ENCODE data around the gene DUSP1. TPM values are rescaled to one million over a fixed set of nuclear protein-coding genes. Genes with fewer than 3 reads are reported as not detected.
A peak's percentile ranks its signal among the peaks of the same experiment; 100 is the strongest.

DUSP1 gene
- total and polyA plus RNA-seq, 2 of the 4 experiments (the other 2 are of a cell fraction), result 304 to 467 TPM

DNA sequence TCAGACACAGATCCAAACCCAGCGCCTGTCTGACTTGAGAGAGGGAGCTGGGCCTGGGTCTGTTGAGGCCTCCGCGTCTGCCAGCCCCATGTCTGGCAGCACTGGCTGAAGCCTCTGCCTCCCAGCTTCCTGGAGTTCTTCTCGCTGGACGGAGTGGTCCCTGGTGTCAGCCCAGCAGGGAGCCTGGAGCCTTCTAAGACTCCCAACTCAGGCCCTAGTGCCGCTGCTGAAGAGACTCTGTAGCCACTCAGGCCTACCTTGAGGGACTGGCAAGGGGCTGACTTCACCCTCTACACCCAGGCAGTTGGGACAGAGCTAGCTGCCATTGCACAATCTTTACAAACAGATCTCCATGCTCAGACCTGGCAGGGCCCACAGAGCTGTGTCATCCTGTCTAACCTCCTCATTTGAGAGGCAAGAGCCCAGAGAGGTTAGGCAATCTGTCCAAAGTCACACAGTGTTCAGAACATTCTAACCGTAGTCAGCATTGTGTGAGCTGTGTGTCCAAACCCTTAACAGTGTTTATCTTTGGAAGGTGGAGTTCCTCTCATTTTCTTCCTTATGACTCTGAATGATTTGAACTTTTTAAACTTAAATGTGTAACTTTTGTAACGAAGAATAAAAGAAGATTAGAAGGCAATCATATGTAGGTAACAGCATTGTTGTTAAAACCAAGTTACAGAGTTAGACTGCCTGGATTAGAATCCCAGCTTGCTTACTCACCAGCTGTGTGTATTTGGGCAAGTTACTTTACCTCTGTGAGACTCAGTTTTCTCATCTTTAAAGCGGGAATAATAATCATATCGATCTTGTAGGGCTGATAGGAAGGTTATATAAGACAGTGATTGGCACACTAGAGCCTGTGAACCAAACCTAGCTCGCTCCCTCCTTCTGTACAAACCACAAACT, 4.6 kb upstream of the DUSP1 start:
- Histone ChIP-seq H3K36me3 (ENCODE audit: control insufficient read depth, insufficient read depth, low read length) (no peaks in the 10 kb centered on the region), H3K9me3 (ENCODE audit: control insufficient read depth, insufficient read depth, low read length) (no peaks in the 10 kb centered on the region), H4K8ac (ENCODE audit: low read depth in 2 of 2, low read length in 2 of 2) (peak overlapping the region; percentile 14 to 53), H4K91ac (ENCODE audit: insufficient read depth, low read depth, low read length) (peak overlapping the region; percentile 99), H2BK15ac (ENCODE audit: low read depth, low read length) (peak overlapping the region; percentile 96), H2AFZ (replicated peaks; ENCODE audit: low read length, poor library complexity) (peak overlapping the region; percentile 18), H3K27me3 (ENCODE audit: control insufficient read depth, insufficient read depth, low read length) (no peaks in the 10 kb centered on the region), H4K20me1 (ENCODE audit: insufficient read depth, low read length) (peaks cover 4% of the 10 kb centered on the region), H3K9me1 (ENCODE audit: insufficient read depth, low read length) (peaks cover 21% of the 10 kb centered on the region), H3K79me1 (ENCODE audit: low read depth in 1 of 2, low read length in 2 of 2) (peaks cover 10 to 31% of the 10 kb centered on the region in 2 experiments), H3K4me3 (ENCODE audit: insufficient read depth, low read depth, low read length) (no peak overlapping the region), H3K4me1 (ENCODE audit: control insufficient read depth, insufficient read depth, low read length) (peaks cover 27% of the 10 kb centered on the region), H3K14ac (replicated peaks; ENCODE audit: low read depth, low read length) (peak overlapping the region; percentile 10), H3K9ac (ENCODE audit: low read depth, low read length) (peak overlapping the region; percentile 10; the same call in 1 of the 2 replicates), H3K23ac (ENCODE audit: low read depth, low read length) (peak overlapping the region; percentile 32; the same call in 1 of the 2 replicates), H3K27ac (ENCODE audit: insufficient read depth, low read length) (peak overlapping the region; percentile 90), H2BK5ac (ENCODE audit: low read depth, low read length, poor library complexity, severe bottlenecking) (peak overlapping the region; percentile 99), H4K5ac (ENCODE audit: low read depth, low read length) (peak overlapping the region; percentile 2), H2AK5ac (ENCODE audit: low read depth, low read length) (peak overlapping the region; percentile 99), H3K4me2 (ENCODE audit: low read depth, low read length) (no peak overlapping the region), H3K56ac (ENCODE audit: extremely low read depth, insufficient read depth, low read length) (no peak overlapping the region), H2BK120ac (ENCODE audit: low read depth, low read length) (peak overlapping the region; percentile 96), H3K18ac (ENCODE audit: low read depth, low read length) (peak overlapping the region; percentile 20), H3K4ac (ENCODE audit: low read depth, low read length) (peak overlapping the region; percentile 98), H2BK20ac (ENCODE audit: low read depth, low read length) (peak overlapping the region; percentile 75), H2AK9ac (replicated peaks; ENCODE audit: low read depth, low read length, poor library complexity) (peak overlapping the region; percentile 88)
- no TSS peak for BruUV-seq (replicated peaks)
- in situ Hi-C loops (cut with MboI; ENCODE audit: low sequenced_read_pairs) (loop anchor here (10.0 kb wide), 1 partner anchor 129 kb away; no protein-coding TSS in a partner anchor), intact Hi-C loops (cut with micrococcal nuclease) (no loop called here), dilution Hi-C loops (cut with HindIII; ENCODE audit: low sequenced_read_pairs, unreplicated experiment) (no loop called here)
- 85% methylated on average over 4 of the region's 11 CpGs; no CpG with 5 or more reads in 1 of the 2 experiments for WGBS, 2 experiments (ENCODE audit: extremely low coverage in 2 of 2, insufficient read length in 1 of 2)
- CTCF ChIA-PET, result no interaction called here
- ATAC-seq (ENCODE audit: low read depth) (no peak), DNase-seq (peak; percentile 90)
- POLR2A ChIA-PET (ENCODE audit: unreplicated experiment), result no interaction called here
- TF ChIP-seq FOS (IDR thresholded peaks at IDR 0.05; ENCODE audit: low read depth, low read length), result peak; percentile 35; the same call in 1 of the 2 replicates
- no peak for TF ChIP-seq MXI1 (IDR thresholded peaks at IDR 0.05; ENCODE audit: borderline replicate concordance, low read depth, low read length)
- TF ChIP-seq NFE2L2 (IDR thresholded peaks at IDR 0.05; ENCODE audit: low read depth, low read length), result peak; percentile 77; the same call in 1 of the 2 replicates
